ENCODE data around the gene VASN.
"Not testable (repeated sequence)": the region's sequence is repeated elsewhere in the genome, so short reads cannot be mapped to it uniquely, and the experiment has no call there.

The VASN gene

DNA sequence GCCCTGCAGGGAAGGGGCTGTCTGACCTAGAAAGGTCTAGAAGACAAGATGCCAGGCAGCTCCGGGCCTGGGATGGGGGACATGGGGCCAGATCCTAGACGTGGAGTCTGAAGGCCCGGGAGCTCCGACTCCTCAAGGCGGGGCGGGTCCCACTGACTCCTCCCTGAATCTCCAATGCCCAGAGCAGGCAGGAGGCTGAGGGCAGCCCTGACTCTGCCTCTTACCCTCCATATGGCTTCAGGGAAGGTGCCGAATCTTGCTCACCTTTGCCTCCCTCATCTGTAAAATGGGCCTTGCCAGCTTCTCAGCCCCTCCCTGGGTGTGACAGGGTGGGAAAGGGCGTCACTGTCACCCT lies 14.8 kb downstream of the VASN start:
- DNase-seq = no peak

GRCh38 chr16:4386951-4387565 lies 15.4 kb downstream of the VASN start:
- DNase-seq = no peak

GRCh38 chr16:4387781-4388180 lies 16.1 kb downstream of the VASN start:
- DNase-seq = no peak

DNA sequence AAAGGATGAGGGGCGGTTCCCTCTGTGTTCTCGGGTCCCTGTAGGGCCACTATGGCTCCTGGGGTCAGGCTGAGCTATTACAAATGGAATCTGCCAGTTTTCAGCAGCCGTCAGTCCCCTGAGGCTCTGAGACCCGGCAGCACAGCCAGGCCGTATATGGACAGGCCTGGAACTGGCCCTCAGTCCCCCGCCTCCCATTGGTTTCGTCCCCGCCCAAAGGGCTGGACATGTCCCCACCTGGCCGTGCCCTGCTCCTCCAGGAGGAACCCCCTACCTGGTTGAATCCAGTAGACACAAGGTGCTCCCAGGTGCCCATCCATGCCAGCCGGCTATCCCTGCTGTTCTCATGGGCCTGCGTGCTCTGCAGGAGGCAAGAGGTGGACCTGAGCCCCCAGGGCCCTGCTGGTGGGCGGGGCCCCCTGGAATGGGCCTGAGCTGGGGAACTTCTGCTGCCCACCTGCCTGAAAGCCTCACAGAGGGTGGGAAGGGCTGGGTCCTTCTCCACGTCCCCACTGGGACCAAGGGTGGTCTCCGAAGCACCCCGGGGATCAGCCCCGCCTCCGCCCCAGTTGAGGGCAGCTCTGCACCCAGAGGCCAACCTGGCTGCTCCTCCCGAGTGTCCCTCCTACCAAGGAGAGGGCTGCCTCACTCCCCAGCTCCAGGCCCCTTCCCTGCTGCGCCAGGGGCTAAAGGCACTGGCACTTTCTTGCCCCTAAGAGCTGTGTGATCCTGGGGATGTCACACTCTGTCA lies 16.8 kb downstream of the VASN start:
- DNase-seq = no peak

DNA sequence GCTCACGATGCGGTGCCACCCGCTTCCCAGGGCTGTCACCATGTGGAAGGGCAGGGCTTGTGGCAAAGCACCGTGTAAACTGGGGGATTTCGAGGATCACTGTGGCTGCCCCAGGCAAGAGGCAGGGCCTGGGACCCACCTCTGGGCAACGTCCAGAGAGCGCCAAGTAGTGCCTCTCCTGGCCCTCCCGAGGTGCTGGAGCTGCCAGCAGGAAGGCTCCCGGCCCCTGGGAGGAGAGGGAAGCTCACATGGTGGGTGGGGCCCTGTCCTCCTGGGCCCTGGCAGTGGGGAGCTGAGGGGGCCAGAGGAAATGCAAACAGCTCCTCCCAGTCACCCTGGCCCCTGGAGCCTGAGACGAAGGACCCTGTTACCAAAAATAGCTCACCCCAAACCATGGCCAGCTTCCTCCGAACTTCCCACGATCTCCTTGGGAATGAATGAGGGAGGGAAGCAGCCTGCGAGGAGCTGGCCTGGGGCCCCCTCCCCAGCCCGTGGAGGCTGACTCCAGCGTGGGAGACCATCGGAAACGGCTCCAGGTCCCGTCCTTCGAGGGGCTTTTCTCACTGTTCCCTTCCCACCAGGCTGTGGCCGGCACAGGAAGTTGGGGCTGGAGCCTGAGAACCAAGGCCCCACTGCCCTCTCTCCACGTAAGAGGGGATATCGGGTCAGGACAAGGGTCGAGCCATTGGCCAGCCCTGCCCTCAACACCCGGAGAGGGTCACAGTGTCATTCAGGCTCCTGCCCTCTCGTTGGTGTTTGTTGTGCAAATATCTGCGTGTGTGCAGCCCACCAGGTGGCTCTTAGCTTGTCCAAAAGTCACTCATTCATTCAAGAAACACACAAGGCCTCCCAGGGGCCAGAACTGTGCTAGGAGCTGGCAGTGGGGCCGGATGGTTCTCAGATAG lies 17.7 kb downstream of the VASN start:
- DNase-seq = no peak

GRCh38 chr16:4390266-4391260 lies 18.9 kb downstream of the VASN start:
- no peak for DNase-seq

DNA sequence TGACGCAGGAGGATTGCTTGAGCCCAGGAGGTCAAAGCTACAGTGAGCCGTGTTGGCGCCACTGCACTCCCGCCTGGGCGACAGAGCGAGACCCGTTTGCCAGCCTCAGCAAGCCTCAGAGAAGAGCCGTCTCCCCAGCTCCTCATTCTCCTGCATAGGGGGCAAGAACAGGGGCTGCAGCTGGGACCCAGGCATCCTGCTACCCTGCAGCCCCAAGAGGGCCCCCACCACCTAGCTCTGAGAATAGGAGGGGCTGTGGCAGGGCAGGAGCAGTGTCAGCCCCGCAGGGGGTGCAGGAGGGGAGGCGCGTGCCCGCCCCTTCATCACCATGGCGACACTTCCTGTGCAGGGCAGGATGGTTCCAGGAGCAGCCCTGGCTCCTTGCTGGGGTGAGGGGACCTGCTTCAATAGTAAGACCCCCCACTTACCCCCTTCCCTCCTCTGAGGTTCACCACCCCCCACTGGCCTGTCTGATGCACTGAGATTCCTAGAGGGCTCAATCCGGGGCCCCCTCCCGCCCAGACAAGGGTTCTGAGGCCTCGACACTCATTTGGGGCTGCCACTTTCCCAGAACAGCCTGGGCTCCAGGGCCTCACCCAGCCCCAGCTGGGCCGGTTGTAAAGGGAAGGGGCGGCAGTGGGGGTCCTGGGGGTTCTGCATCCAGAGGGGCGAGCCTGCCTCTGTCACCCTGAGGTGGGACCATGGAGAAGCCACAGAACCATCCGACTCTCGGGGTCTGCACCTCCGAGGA lies 20.2 kb downstream of the VASN start:
- DNase-seq = no peak

DNA sequence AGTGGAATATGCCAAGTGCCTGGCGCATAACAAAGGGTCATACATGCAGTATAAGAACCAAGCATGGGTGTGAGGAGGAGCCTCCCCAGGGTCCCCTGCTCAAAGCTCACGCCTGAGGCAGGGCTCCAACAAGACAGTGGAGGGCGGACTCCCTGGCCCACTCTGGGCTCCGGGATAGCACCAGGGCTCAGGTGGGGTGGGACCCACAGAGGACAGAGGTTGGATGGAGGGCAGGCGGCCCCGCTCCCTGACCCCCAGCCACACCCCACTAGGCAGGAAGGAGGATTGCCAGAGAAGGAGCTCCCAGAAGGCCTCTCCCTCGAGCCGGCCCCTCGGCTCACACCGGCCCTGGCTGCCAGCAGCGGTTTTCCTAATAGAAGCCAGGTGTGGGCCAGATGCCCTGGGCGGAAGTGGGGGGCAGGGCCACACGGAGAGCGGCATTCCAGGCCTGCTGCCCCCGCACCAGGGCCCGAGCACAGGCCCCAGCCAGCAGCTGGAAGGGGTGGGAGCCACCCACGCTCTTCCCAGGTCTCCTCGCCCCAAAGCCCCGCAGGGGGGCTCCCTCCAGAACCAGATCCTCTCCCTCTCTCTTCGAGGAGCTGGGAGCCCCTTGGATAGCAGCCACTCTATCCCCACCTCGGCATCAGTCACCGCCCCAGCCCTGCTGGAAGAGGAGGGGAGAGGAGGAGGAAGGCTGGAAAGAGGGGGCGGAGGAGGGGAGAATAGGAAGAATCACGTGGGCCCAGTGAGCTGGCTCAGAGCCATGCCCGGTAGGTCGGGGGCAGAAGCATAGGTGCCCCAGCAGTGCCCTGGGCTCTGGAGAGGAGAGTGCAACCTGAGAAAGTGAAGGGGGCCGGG lies 21.0 kb downstream of the VASN start:
- DNase-seq = no peak

- DNase-seq = no peak
Measured at GRCh38 chr16:4393240-4393600, 21.6 kb downstream of the VASN start.

- DNase-seq = not testable (repeated sequence)
Measured at GRCh38 chr16:4393850-4394249, 22.2 kb downstream of the VASN start.

GRCh38 chr16:4395055-4395726 lies 23.5 kb downstream of the VASN start:
- no peak for DNase-seq

- no peak for DNase-seq
Measured at GRCh38 chr16:4399001-4399730, 27.5 kb downstream of the VASN start.

- no peak for DNase-seq
Measured at GRCh38 chr16:4401094-4401501, 29.4 kb downstream of the VASN start.

GRCh38 chr16:4401510-4401909 lies 29.9 kb downstream of the VASN start:
- DNase-seq = no peak

DNA sequence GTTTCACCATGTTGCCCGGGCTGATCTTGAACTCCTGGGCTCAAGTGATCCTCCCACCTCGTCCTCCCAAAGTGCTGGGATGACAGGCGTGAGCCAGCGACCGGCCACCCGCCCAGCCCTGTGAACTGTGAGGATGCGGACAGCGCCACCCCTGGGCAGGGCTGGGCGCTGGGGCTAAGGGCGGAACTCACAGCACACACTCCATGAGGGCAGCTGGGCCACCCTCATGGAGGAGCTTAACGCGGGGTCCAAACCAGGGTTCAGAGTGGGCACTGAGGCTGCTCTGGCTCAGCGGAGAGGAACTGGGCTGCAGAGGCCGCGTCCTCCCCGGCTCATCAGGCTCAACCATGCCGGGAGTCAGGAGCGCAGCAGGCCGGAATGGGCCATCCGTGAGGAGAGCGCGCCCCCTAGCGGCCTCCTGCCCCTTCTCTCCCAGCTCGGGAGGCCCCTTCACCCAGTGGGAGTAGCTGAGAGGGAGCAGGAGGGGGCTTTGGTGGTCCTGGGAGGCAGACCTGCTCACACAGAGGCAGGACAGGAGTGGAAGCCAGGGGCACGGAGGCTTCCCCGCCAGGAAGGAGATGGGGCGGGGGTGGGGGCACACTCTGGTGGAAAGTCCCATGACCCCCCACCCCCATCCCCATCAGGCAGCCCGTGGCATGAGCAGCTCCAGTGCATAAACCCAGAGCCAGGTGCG lies 30.9 kb downstream of the VASN start:
- peak; percentile 63 for DNase-seq

GRCh38 chr16:4403133-4403949 lies 31.7 kb downstream of the VASN start:
- no peak for DNase-seq

DNA sequence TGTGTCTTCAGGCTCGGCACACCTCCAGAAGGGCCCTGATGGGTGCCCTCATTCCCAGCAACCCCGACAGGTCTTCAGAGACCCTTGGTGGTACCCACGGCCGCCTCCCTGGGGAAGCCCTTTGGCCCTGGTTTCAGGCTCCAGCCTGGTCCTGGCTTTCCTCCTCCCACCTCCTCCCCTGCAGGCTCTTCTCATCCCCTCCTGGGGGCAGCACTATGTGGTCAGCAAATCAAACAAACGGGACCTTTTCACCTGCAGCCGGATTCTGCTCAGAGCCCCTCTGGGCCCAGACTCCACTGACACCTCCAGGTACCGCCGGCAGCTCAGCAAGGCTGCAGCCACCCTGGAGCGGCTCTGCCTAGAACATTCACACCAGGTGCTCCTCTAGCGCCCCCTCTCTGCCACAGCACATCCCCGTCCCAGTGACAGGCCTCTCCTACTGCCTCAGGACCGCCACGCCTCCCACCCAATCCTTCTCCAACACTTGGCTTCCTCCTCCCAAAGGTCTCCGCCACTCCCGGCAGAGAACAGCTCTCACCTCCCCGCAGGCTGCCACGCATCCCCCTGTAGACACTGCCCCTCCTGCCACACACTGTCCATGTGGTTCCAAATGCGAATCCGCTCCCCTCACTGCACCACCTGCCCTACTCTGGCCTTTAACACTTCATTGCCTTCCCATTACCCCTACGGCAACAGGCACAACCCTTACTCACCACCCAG lies 32.8 kb downstream of the VASN start:
- no peak for DNase-seq

Measured in stimulated activated naive CD4-positive, alpha-beta T cell treated with Interleukin-2 at 50 U/mL for 16 hours (primary cell).